Ascending aorta (tissue), 2 donors: ENCODE measurements around the gene ZER1. TPM values are rescaled to one million over a fixed set of nuclear protein-coding genes. Genes with fewer than 3 reads are reported as not detected.
A peak's percentile ranks its signal among the peaks of the same experiment; 100 is the strongest.

ENCODE experiments used
- DNase-seq, 2 donors: peaks; one replicate each; pipeline ENCODE4 v3.0.0-alpha.2; 2019; ENCODE audit warnings: low spot score in 2 of 2
- H3K27ac ChIP-seq, 2 donors: fragments of 200-600 bp; sonication (generic); one replicate each; pipeline ENCODE4 v1.5.1; 2016 to 2017; ENCODE audit warnings: mild to moderate bottlenecking in 1 of 2
- H3K27me3 ChIP-seq: fragments of 200-600 bp; sonication (generic); one replicate; pipeline ENCODE4 v1.5.1; 2017
- H3K36me3 ChIP-seq, 2 donors: fragments of 200-600 bp; sonication (generic); one replicate each; pipeline ENCODE4 v1.5.1; 2016
- H3K4me1 ChIP-seq, 2 donors: fragments of 200-600 bp; sonication (generic); one replicate each; pipeline ENCODE4 v1.5.1; 2016 to 2017; ENCODE audit warnings: mild to moderate bottlenecking in 1 of 2
- H3K4me3 ChIP-seq, 2 donors: fragments of 200-600 bp; sonication (generic); one replicate each; pipeline ENCODE4 v1.5.1; 2016 to 2017; ENCODE audit warnings: mild to moderate bottlenecking in 1 of 2
- H3K9me3 ChIP-seq, 2 donors: fragments of 200-600 bp; sonication (generic); one replicate each; pipeline ENCODE4 v1.5.1; 2016
- CTCF ChIP-seq, 3 experiments: fragments of 200-600 bp in 2 of 3; fragments of 450-650 bp in 1 of 3; sonication (generic) in 2 of 3; IDR thresholded peaks; one replicate each; pipeline ENCODE4 v1.5.1; 2016 to 2019; ENCODE audit warnings: antibody characterized with exemption in 3 of 3, mild to moderate bottlenecking in 1 of 3, moderate library complexity in 1 of 3
- intact Hi-C: fragments of 100-400 bp; cut with DNase I; formaldehyde crosslinking; loops from one replicate; pipeline ENCODE4 v1.15.1; 2023
- total RNA-seq: library from RNA; depleted of rRNA; stranded (reverse); fragments of >200 nt; gene quantifications from one replicate; pipeline ENCODE4 v1.1.0, GENCODE V29; 2016

Gene ZER1
- total RNA-seq, 1 donor from 2014 or later = 55.5 TPM

- H3K27me3 ChIP-seq = no peaks in the 10 kb centered on the region
- H3K4me1 ChIP-seq = peaks cover 10 to 14% of the 10 kb centered on the region in 2 donors
- peak; percentile 66 to 95 for DNase-seq
- TF ChIP-seq CTCF (IDR thresholded peaks at IDR 0.05) = no peak
- H3K4me3 ChIP-seq = peak within 1 kb of the TSS; percentile 89 to 91
- intact Hi-C loops = loop anchor here (1.0 to 2.0 kb wide), 3 partner anchors 32 to 53 kb away; partner anchors contain the start of genes DYNC2I2 and ZDHHC12
- peaks cover 14 to 20% of the 10 kb centered on the region in 2 donors for H3K36me3 ChIP-seq
- H3K9me3 ChIP-seq = no peaks in the 10 kb centered on the region
- peak within 1 kb of the TSS; percentile 86 to 98 for H3K27ac ChIP-seq
Observed at GRCh38 chr9:128688501-128689292, 83.0 kb downstream of the ZER1 start, which contains the start of gene SET. Gene SET, plus strand, starts transcription at chr9:128689222. Its CDS starts 361 bp downstream, at chr9:128689583.

- no peak for DNase-seq
- H3K4me3 ChIP-seq = no peak overlapping the region
- TF ChIP-seq CTCF (IDR thresholded peaks at IDR 0.05) = no peak
- H3K4me1 ChIP-seq = peaks cover 10 to 21% of the 10 kb centered on the region in 2 donors
- intact Hi-C loops = no loop called here
- peaks cover 2 to 8% of the 10 kb centered on the region in 2 donors for H3K36me3 ChIP-seq
- no peak overlapping the region for H3K27ac ChIP-seq
- no peaks in the 10 kb centered on the region for H3K27me3 ChIP-seq
- H3K9me3 ChIP-seq = no peaks in the 10 kb centered on the region
Observed at GRCh38 chr9:128687453-128687852, 84.3 kb downstream of the ZER1 start.

GRCh38 chr9:128685636-128686489 is 85.9 kb downstream of the ZER1 start:
- Histone ChIP-seq H3K36me3 (no peaks in the 10 kb centered on the region), H3K27me3 (no peaks in the 10 kb centered on the region), H3K4me1 (peaks cover 9 to 18% of the 10 kb centered on the region in 2 donors), H3K27ac (no peak overlapping the region), H3K9me3 (no peaks in the 10 kb centered on the region), H3K4me3 (no peak overlapping the region)
- intact Hi-C loops = no loop called here
- TF ChIP-seq CTCF (IDR thresholded peaks at IDR 0.05) = no peak
- no peak for DNase-seq

GRCh38 chr9:128684325-128685199 is 87.2 kb downstream of the ZER1 start:
- DNase-seq = peak in 1 of 2 donors; percentile 81
- intact Hi-C loops = no loop called here
- peaks cover 3 to 11% of the 10 kb centered on the region in 2 donors for H3K4me1 ChIP-seq
- H3K9me3 ChIP-seq = no peaks in the 10 kb centered on the region
- no peaks in the 10 kb centered on the region for H3K27me3 ChIP-seq
- no peak for TF ChIP-seq CTCF (IDR thresholded peaks at IDR 0.05)
- no peaks in the 10 kb centered on the region for H3K36me3 ChIP-seq
- peak overlapping the region; percentile 56 to 65 for H3K4me3 ChIP-seq
- H3K27ac ChIP-seq = peak overlapping the region; percentile 41 to 51

GRCh38 chr9:128684065-128684324 is 87.7 kb downstream of the ZER1 start:
- peak overlapping the region; percentile 41 to 51 for H3K27ac ChIP-seq
- no peaks in the 10 kb centered on the region for H3K36me3 ChIP-seq
- no peaks in the 10 kb centered on the region for H3K27me3 ChIP-seq
- intact Hi-C loops = no loop called here
- H3K4me3 ChIP-seq = peak overlapping the region; percentile 56 to 65
- H3K9me3 ChIP-seq = no peaks in the 10 kb centered on the region
- TF ChIP-seq CTCF (IDR thresholded peaks at IDR 0.05) = no peak
- peaks cover 3 to 11% of the 10 kb centered on the region in 2 donors for H3K4me1 ChIP-seq
- no peak for DNase-seq
